ENCODE measurements around the gene DICER1.

The DICER1 gene

GRCh38 chr14:95063391-95063790 is 93.9 kb downstream of the DICER1 start:
- Histone ChIP-seq H3K9me3 (replicated peaks; ENCODE audit: insufficient read depth, low read length) (no peaks in the 10 kb centered on the region), H3K79me2 (ENCODE audit: low read length) (no peaks in the 10 kb centered on the region), H3K9me2 (replicated peaks; ENCODE audit: insufficient read depth, low read length) (no peaks in the 10 kb centered on the region), H3K36me3 (replicated peaks; ENCODE audit: insufficient read depth, low read length) (no peaks in the 10 kb centered on the region), H3F3A (ENCODE audit: insufficient read depth, low read length) (no peaks in the 10 kb centered on the region), H3K27ac (ENCODE audit: low read length) (no peak overlapping the region), H2AFZ (ENCODE audit: low read length) (no peak overlapping the region), H3K4me1 (ENCODE audit: low read length) (no peaks in the 10 kb centered on the region), H3K4me3 (ENCODE audit: low read length) (no peak overlapping the region), H3K4me2 (ENCODE audit: low read depth, low read length) (no peak overlapping the region), H3K9ac (ENCODE audit: low read length) (no peak overlapping the region), H4K20me1 (ENCODE audit: insufficient read depth, low read length) (no peaks in the 10 kb centered on the region), H3K27me3 (replicated peaks; ENCODE audit: insufficient read depth, low read length) (no peaks in the 10 kb centered on the region)
- DNase-seq, result no peak
- TF ChIP-seq CTCF (IDR thresholded peaks at IDR 0.05; ENCODE audit: low read length), result no peak
- TF ChIP-seq EZH2 (optimal IDR thresholded peaks at IDR 0.05; ENCODE audit: low read depth, low read length), result no peak
- no peak for TF ChIP-seq EZH2phosphoT487 (IDR thresholded peaks at IDR 0.05; ENCODE audit: low read length)

- DNase-seq, result no peak
- H3K27me3 ChIP-seq (replicated peaks; ENCODE audit: insufficient read depth, low read length), result no peaks in the 10 kb centered on the region
- no peaks in the 10 kb centered on the region for H3K9me2 ChIP-seq (replicated peaks; ENCODE audit: insufficient read depth, low read length)
- H3K4me2 ChIP-seq (ENCODE audit: low read depth, low read length), result no peak overlapping the region
- no peaks in the 10 kb centered on the region for H3K4me1 ChIP-seq (ENCODE audit: low read length)
- TF ChIP-seq EZH2 (optimal IDR thresholded peaks at IDR 0.05; ENCODE audit: low read depth, low read length) (no peak), EZH2phosphoT487 (IDR thresholded peaks at IDR 0.05; ENCODE audit: low read length) (no peak), CTCF (IDR thresholded peaks at IDR 0.05; ENCODE audit: low read length) (no peak)
- no peaks in the 10 kb centered on the region for H3K36me3 ChIP-seq (replicated peaks; ENCODE audit: insufficient read depth, low read length)
- no peaks in the 10 kb centered on the region for H3K9me3 ChIP-seq (replicated peaks; ENCODE audit: insufficient read depth, low read length)
- H2AFZ ChIP-seq (ENCODE audit: low read length), result no peak overlapping the region
- H3K27ac ChIP-seq (ENCODE audit: low read length), result no peak overlapping the region
- H3F3A ChIP-seq (ENCODE audit: insufficient read depth, low read length), result no peaks in the 10 kb centered on the region
- H4K20me1 ChIP-seq (ENCODE audit: insufficient read depth, low read length), result no peaks in the 10 kb centered on the region
- H3K9ac ChIP-seq (ENCODE audit: low read length), result no peak overlapping the region
- no peaks in the 10 kb centered on the region for H3K79me2 ChIP-seq (ENCODE audit: low read length)
- no peak overlapping the region for H3K4me3 ChIP-seq (ENCODE audit: low read length)
Observed at GRCh38 chr14:95062946-95063345, 94.4 kb downstream of the DICER1 start.

- H3K79me2 ChIP-seq (ENCODE audit: low read length), result no peaks in the 10 kb centered on the region
- no peaks in the 10 kb centered on the region for H4K20me1 ChIP-seq (ENCODE audit: insufficient read depth, low read length)
- H3K9me3 ChIP-seq (replicated peaks; ENCODE audit: insufficient read depth, low read length), result no peaks in the 10 kb centered on the region
- TF ChIP-seq EZH2phosphoT487 (IDR thresholded peaks at IDR 0.05; ENCODE audit: low read length), result no peak
- H3K4me1 ChIP-seq (ENCODE audit: low read length), result no peaks in the 10 kb centered on the region
- H3K4me3 ChIP-seq (ENCODE audit: low read length), result no peak overlapping the region
- no peaks in the 10 kb centered on the region for H3F3A ChIP-seq (ENCODE audit: insufficient read depth, low read length)
- DNase-seq, result no peak
- no peak overlapping the region for H3K27ac ChIP-seq (ENCODE audit: low read length)
- H3K9ac ChIP-seq (ENCODE audit: low read length), result no peak overlapping the region
- no peaks in the 10 kb centered on the region for H3K9me2 ChIP-seq (replicated peaks; ENCODE audit: insufficient read depth, low read length)
- H3K36me3 ChIP-seq (replicated peaks; ENCODE audit: insufficient read depth, low read length), result no peaks in the 10 kb centered on the region
- no peak overlapping the region for H3K4me2 ChIP-seq (ENCODE audit: low read depth, low read length)
- H2AFZ ChIP-seq (ENCODE audit: low read length), result no peak overlapping the region
- H3K27me3 ChIP-seq (replicated peaks; ENCODE audit: insufficient read depth, low read length), result no peaks in the 10 kb centered on the region
Observed at GRCh38 chr14:95062220-95062619, 95.1 kb downstream of the DICER1 start.

- H3K36me3 ChIP-seq (replicated peaks; ENCODE audit: insufficient read depth, low read length), result no peaks in the 10 kb centered on the region
- no peak overlapping the region for H3K4me3 ChIP-seq (ENCODE audit: low read length)
- no peaks in the 10 kb centered on the region for H3K79me2 ChIP-seq (ENCODE audit: low read length)
- H3K27ac ChIP-seq (ENCODE audit: low read length), result no peak overlapping the region
- H3K27me3 ChIP-seq (replicated peaks; ENCODE audit: insufficient read depth, low read length), result no peaks in the 10 kb centered on the region
- H3K4me1 ChIP-seq (ENCODE audit: low read length), result no peaks in the 10 kb centered on the region
- DNase-seq, result no peak
- no peaks in the 10 kb centered on the region for H3F3A ChIP-seq (ENCODE audit: insufficient read depth, low read length)
- TF ChIP-seq EZH2 (optimal IDR thresholded peaks at IDR 0.05; ENCODE audit: low read depth, low read length), result no peak
- TF ChIP-seq EZH2phosphoT487 (IDR thresholded peaks at IDR 0.05; ENCODE audit: low read length), result no peak
- TF ChIP-seq CTCF (IDR thresholded peaks at IDR 0.05; ENCODE audit: low read length), result no peak
- H3K9me2 ChIP-seq (replicated peaks; ENCODE audit: insufficient read depth, low read length), result no peaks in the 10 kb centered on the region
- no peaks in the 10 kb centered on the region for H3K9me3 ChIP-seq (replicated peaks; ENCODE audit: insufficient read depth, low read length)
- H2AFZ ChIP-seq (ENCODE audit: low read length), result no peak overlapping the region
- H4K20me1 ChIP-seq (ENCODE audit: insufficient read depth, low read length), result no peaks in the 10 kb centered on the region
- no peak overlapping the region for H3K4me2 ChIP-seq (ENCODE audit: low read depth, low read length)
- no peak overlapping the region for H3K9ac ChIP-seq (ENCODE audit: low read length)
Observed at GRCh38 chr14:95061317-95062093, 95.8 kb downstream of the DICER1 start.

Data from MM.1S (cell line).